Measurements from ENCODE around the gene C1orf94.

GRCh38 chr1:34245967-34246366 is 69.3 kb downstream of the C1orf94 start:
- TF ChIP-seq, protein P1, sequence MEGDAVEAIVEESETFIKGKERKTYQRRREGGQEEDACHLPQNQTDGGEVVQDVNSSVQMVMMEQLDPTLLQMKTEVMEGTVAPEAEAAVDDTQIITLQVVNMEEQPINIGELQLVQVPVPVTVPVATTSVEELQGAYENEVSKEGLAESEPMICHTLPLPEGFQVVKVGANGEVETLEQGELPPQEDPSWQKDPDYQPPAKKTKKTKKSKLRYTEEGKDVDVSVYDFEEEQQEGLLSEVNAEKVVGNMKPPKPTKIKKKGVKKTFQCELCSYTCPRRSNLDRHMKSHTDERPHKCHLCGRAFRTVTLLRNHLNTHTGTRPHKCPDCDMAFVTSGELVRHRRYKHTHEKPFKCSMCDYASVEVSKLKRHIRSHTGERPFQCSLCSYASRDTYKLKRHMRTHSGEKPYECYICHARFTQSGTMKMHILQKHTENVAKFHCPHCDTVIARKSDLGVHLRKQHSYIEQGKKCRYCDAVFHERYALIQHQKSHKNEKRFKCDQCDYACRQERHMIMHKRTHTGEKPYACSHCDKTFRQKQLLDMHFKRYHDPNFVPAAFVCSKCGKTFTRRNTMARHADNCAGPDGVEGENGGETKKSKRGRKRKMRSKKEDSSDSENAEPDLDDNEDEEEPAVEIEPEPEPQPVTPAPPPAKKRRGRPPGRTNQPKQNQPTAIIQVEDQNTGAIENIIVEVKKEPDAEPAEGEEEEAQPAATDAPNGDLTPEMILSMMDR (IDR thresholded peaks at IDR 0.05; ENCODE audit: low read depth, low read length), result no peak
- no peak for TF ChIP-seq EZH2phosphoT487 (IDR thresholded peaks at IDR 0.05; ENCODE audit: low read depth)

Measured in OCI-LY3 (cell line).